DOHH2 (cell line): Measurements from ENCODE around the gene TMEM269.

Experiments
- H3F3A ChIP-seq: fragments of 200-600 bp; sonication (generic), shearing (Covaris generic); 2 replicates; pipeline ENCODE4 v1.6.0; 2016; ENCODE audit warnings: antibody characterized with exemption, mild to moderate bottlenecking; ENCODE audit not compliant: control insufficient read depth, insufficient read depth
- H3K27ac ChIP-seq: fragments of 200-600 bp; sonication (generic); 2 replicates; pipeline ENCODE4 v1.5.1; 2014; ENCODE audit warnings: low read depth, mild to moderate bottlenecking, low read length, moderate library complexity
- H3K27me3 ChIP-seq: fragments of 200-600 bp; sonication (generic); 2 replicates; pipeline ENCODE4 v1.6.1; 2014; ENCODE audit warnings: mild to moderate bottlenecking, low read length, mixed read lengths; ENCODE audit not compliant: control insufficient read depth
- H3K36me3 ChIP-seq: fragments of 200-600 bp; sonication (generic); 2 replicates; pipeline ENCODE4 v1.6.1; 2014; ENCODE audit warnings: mild to moderate bottlenecking, low read length, moderate library complexity, mixed read lengths; ENCODE audit not compliant: control insufficient read depth
- H3K4me1 ChIP-seq: fragments of 200-600 bp; sonication (generic); 2 replicates; pipeline ENCODE4 v1.6.1; 2014; ENCODE audit warnings: mild to moderate bottlenecking, low read length, mixed read lengths; ENCODE audit not compliant: control insufficient read depth
- H3K4me2 ChIP-seq: fragments of 200-600 bp; sonication (generic); 2 replicates; pipeline ENCODE4 v1.6.0; 2014; ENCODE audit warnings: mild to moderate bottlenecking, low read length, moderate library complexity
- H3K4me3 ChIP-seq: fragments of 200-600 bp; sonication (generic); 2 replicates; pipeline ENCODE4 v1.5.1; 2014; ENCODE audit warnings: mild to moderate bottlenecking, low read length, mixed read lengths
- H3K79me2 ChIP-seq: fragments of 200-600 bp; sonication (generic); 2 replicates; pipeline ENCODE4 v1.6.1; 2014; ENCODE audit warnings: mild to moderate bottlenecking, low read length, mixed read lengths; ENCODE audit not compliant: control insufficient read depth
- H3K9me2 ChIP-seq: fragments of 200-600 bp; sonication (generic); replicated peaks from 2 replicates; pipeline ENCODE4 v1.6.1; 2014; ENCODE audit warnings: mild to moderate bottlenecking, low read length, mixed read lengths; ENCODE audit not compliant: control insufficient read depth
- H3K9me3 ChIP-seq: fragments of 200-600 bp; sonication (generic); 2 replicates; pipeline ENCODE4 v1.6.1; 2014; ENCODE audit warnings: antibody characterized with exemption, low read length, mixed read lengths; ENCODE audit not compliant: control insufficient read depth, insufficient read depth
- H4K20me1 ChIP-seq: fragments of 200-600 bp; sonication (generic); 2 replicates; pipeline ENCODE4 v1.6.0; 2014; ENCODE audit warnings: low read depth, mild to moderate bottlenecking, antibody characterized with exemption, low read length, moderate library complexity; ENCODE audit not compliant: control insufficient read depth, insufficient read depth
- CTCF ChIP-seq: fragments of 200-600 bp; sonication (generic); IDR thresholded peaks from one replicate; pipeline ENCODE4 v1.5.1; 2014; ENCODE audit warnings: antibody characterized with exemption, mild to moderate bottlenecking, low read depth, low read length; ENCODE audit not compliant: poor library complexity, severe bottlenecking
- EZH2phosphoT487 ChIP-seq: fragments of 200-600 bp; sonication (generic); IDR thresholded peaks from 2 replicates; pipeline ENCODE4 v1.6.1; 2017; ENCODE audit warnings: borderline replicate concordance, mild to moderate bottlenecking, antibody characterized with exemption, low read length, moderate library complexity, mixed read lengths

The TMEM269 gene

GRCh38 chr1:42769811-42770210 is 15.0 kb upstream of the TMEM269 start:
- Histone ChIP-seq H3K4me3 (no peak overlapping the region), H3K9me2 (no peaks in the 10 kb centered on the region), H3K9me3 (no peaks in the 10 kb centered on the region), H3F3A (peaks cover 1% of the 10 kb centered on the region; the same call in 1 of the 2 replicates), H3K27me3 (no peaks in the 10 kb centered on the region), H3K27ac (no peak overlapping the region), H3K36me3 (peaks cover 30% of the 10 kb centered on the region), H3K4me1 (peaks cover 21% of the 10 kb centered on the region), H3K79me2 (peaks cover 74% of the 10 kb centered on the region), H3K4me2 (no peak overlapping the region), H4K20me1 (peaks cover 10% of the 10 kb centered on the region; the same call in 1 of the 2 replicates)
- TF ChIP-seq CTCF, result no peak
- no peak for TF ChIP-seq EZH2phosphoT487

- no peak for TF ChIP-seq CTCF
- no peak for TF ChIP-seq EZH2phosphoT487
- Histone ChIP-seq H3K9me3 (no peaks in the 10 kb centered on the region), H3K4me3 (no peak overlapping the region), H4K20me1 (no peaks in the 10 kb centered on the region), H3K4me1 (peaks cover 4% of the 10 kb centered on the region), H3K27me3 (no peaks in the 10 kb centered on the region), H3F3A (no peaks in the 10 kb centered on the region), H3K36me3 (peaks cover 58% of the 10 kb centered on the region), H3K79me2 (peaks cover 41% of the 10 kb centered on the region), H3K9me2 (no peaks in the 10 kb centered on the region), H3K27ac (no peak overlapping the region), H3K4me2 (no peak overlapping the region)
These were observed 11.4 kb upstream of the TMEM269 start for GRCh38 chr1:42773420-42773819.

GRCh38 chr1:42774928-42775526 is 9.8 kb upstream of the TMEM269 start:
- Histone ChIP-seq H3K36me3 (peaks cover 59% of the 10 kb centered on the region), H4K20me1 (no peaks in the 10 kb centered on the region), H3K4me3 (no peak overlapping the region), H3K4me1 (no peaks in the 10 kb centered on the region), H3K4me2 (no peak overlapping the region), H3K27me3 (no peaks in the 10 kb centered on the region), H3K79me2 (peaks cover 25% of the 10 kb centered on the region), H3F3A (no peaks in the 10 kb centered on the region), H3K27ac (no peak overlapping the region), H3K9me2 (no peaks in the 10 kb centered on the region), H3K9me3 (no peaks in the 10 kb centered on the region)
- TF ChIP-seq EZH2phosphoT487, result no peak
- no peak for TF ChIP-seq CTCF
